IPS-18a (cell line): ENCODE measurements around the gene SNUPN.
"Not testable (repeated sequence)": the region's sequence is repeated elsewhere in the genome, so short reads cannot be mapped to it uniquely, and the experiment has no call there.

Source experiments
- H3K27ac ChIP-seq: one replicate; pipeline ENCODE4 v1.5.1; 2013; ENCODE audit warnings: low read length
- H3K27me3 ChIP-seq: one replicate; pipeline ENCODE4 v1.6.1; 2013; ENCODE audit warnings: mild to moderate bottlenecking, low read length; ENCODE audit not compliant: control insufficient read depth, insufficient read depth
- H3K36me3 ChIP-seq: one replicate; pipeline ENCODE4 v1.6.1; 2013; ENCODE audit warnings: low read depth, low read length; ENCODE audit not compliant: control insufficient read depth
- H3K4me1 ChIP-seq: one replicate; pipeline ENCODE4 v1.6.1; 2013; ENCODE audit warnings: low read depth, low read length; ENCODE audit not compliant: control insufficient read depth
- H3K4me3 ChIP-seq: one replicate; pipeline ENCODE4 v1.5.1; 2013; ENCODE audit warnings: low read length
- H3K9ac ChIP-seq: one replicate; pipeline ENCODE4 v1.6.1; 2013; ENCODE audit warnings: mild to moderate bottlenecking, low read length, moderate library complexity
- H3K9me3 ChIP-seq: one replicate; pipeline ENCODE4 v1.6.1; 2013; ENCODE audit warnings: low read depth, low read length; ENCODE audit not compliant: control insufficient read depth

The SNUPN gene

GRCh38 chr15:75641603-75642002 is 16.1 kb upstream of the SNUPN start:
- Histone ChIP-seq H3K9me3 (no peaks in the 10 kb centered on the region), H3K9ac (no peak overlapping the region), H3K36me3 (peaks cover 3% of the 10 kb centered on the region), H3K4me3 (no peak overlapping the region), H3K4me1 (peaks cover 9% of the 10 kb centered on the region), H3K27ac (no peak overlapping the region), H3K27me3 (peaks cover 14% of the 10 kb centered on the region)

- Histone ChIP-seq H3K27ac (no peak overlapping the region), H3K4me3 (peak overlapping the region; percentile 91), H3K9ac (peak overlapping the region; percentile 99)
These were observed 15.6 kb upstream of the SNUPN start for GRCh38 chr15:75641179-75641503.

GRCh38 chr15:75640483-75641178 is 15.1 kb upstream of the SNUPN start:
- no peaks in the 10 kb centered on the region for H3K9me3 ChIP-seq

More at GRCh38 chr15:75641179-75641503, 15.6 kb upstream of the SNUPN start:
- peaks cover 9% of the 10 kb centered on the region for H3K27me3 ChIP-seq
- H3K9me3 ChIP-seq = no peaks in the 10 kb centered on the region
- peaks cover 3% of the 10 kb centered on the region for H3K36me3 ChIP-seq
- H3K4me1 ChIP-seq = peaks cover 7% of the 10 kb centered on the region

DNA sequence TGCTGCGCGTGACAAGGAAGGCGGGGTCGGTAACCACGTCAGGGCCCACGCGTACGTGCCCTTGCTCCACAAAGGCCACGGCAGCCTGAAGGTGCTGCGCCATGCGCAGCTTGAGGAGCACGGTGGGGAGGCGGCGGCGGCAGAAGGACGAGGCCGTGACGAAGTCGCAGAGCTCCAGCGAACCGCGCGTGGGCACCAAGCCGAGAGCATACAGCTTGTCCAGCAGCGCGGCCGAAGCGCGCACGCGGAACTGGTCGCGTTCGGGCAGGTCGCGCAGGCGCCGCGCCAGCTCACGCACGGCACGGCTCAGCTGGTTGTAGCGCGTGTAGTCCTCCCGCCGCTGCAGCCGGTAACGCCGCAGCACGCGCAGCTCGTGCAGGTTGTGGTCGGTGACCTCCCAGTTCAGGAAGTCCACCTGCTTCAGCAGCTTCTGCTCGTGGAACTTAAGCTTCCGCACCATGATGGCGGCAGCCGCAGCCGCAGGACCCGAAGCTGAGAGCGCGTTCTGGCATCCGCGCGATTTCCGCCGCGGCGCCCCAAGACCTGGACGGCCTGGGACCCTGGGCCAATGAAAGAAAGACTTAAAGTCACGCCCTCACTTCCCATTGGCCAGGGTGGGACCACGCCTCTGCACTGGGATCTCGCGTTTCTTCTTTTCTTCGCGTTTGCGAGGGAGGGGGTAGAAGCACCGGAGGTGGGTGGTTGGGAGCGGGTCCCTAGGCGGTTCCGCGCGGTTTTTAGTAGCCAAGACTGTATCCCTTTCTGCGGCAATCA is 14.4 kb upstream of the SNUPN start, which contains the start of gene IMP3:
TSS of gene IMP3 (minus strand) at position 516 of the 774 bp plus-strand sequence. CDS start at position 460, 56 bp downstream.
- Histone ChIP-seq H3K36me3 (peaks cover 3% of the 10 kb centered on the region), H3K27me3 (peaks cover under 1% of the 10 kb centered on the region), H3K9me3 (no peaks in the 10 kb centered on the region), H3K4me3 (peak within 1 kb of the TSS; percentile 91), H3K27ac (peak within 1 kb of the TSS; percentile 92), H3K9ac (peak within 1 kb of the TSS; percentile 99), H3K4me1 (peaks cover 7% of the 10 kb centered on the region)

More at GRCh38 chr15:75640483-75641178, 15.1 kb upstream of the SNUPN start:
- peaks cover 7% of the 10 kb centered on the region for H3K4me1 ChIP-seq
- peaks cover 4% of the 10 kb centered on the region for H3K27me3 ChIP-seq
- peak overlapping the region; percentile 91 for H3K4me3 ChIP-seq
- peak overlapping the region; percentile 64 for H3K27ac ChIP-seq
- peaks cover 3% of the 10 kb centered on the region for H3K36me3 ChIP-seq
- peak overlapping the region; percentile 99 for H3K9ac ChIP-seq

- Histone ChIP-seq H3K4me1 (peaks cover 7% of the 10 kb centered on the region), H3K27ac (peak overlapping the region; percentile 92), H3K9me3 (no peaks in the 10 kb centered on the region)
These were observed 13.7 kb upstream of the SNUPN start for GRCh38 chr15:75639191-75639708.

DNA sequence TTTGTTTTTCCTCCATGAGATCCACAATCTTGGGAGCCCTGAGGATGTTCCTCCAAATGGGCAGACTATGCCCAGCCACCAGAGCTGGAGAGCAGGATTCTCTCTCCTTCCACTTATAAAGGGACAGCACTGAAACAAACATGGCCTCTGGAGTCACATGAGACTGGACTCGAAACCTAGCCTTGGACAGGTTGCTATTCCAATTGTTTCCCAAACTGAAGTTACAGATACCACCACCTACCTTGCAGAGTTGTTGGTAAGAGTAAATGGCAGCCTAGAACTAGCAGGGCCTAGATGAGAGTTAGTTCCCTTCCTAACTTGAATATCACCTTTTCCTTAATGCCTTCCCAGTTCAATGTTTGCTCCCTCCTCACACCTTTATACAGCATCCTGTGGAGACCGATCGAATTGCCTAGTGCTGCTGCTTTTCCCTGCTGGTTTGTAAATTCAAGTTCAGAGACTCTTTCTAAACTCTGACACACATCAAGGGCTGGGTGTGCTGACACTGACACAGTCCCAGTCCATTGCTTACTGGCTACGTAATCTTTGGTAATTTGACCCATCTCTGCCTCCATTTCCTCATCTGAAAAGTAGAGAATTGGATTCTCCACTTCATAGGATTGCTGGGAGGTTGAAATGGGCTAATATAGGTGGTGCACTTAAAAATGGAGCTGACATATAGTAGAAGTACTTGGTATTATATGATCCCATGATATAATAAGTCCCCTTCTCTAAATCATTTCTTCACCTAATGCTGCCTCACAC is 11.9 kb upstream of the SNUPN start:
- H3K27ac ChIP-seq = no peak overlapping the region
- H3K9me3 ChIP-seq = no peaks in the 10 kb centered on the region
- H3K4me3 ChIP-seq = peak overlapping the region; percentile 91
- peaks cover 3% of the 10 kb centered on the region for H3K36me3 ChIP-seq
- H3K4me1 ChIP-seq = peaks cover 7% of the 10 kb centered on the region
- H3K9ac ChIP-seq = no peak overlapping the region
- H3K27me3 ChIP-seq = no peaks in the 10 kb centered on the region

More at GRCh38 chr15:75639191-75639708, 13.7 kb upstream of the SNUPN start:
- Histone ChIP-seq H3K27me3 (no peaks in the 10 kb centered on the region), H3K4me3 (peak overlapping the region; percentile 91), H3K9ac (peak overlapping the region; percentile 99), H3K36me3 (peaks cover 3% of the 10 kb centered on the region)

- Histone ChIP-seq H3K27ac (no peak overlapping the region), H3K9ac (no peak overlapping the region), H3K4me3 (no peak overlapping the region), H3K4me1 (peaks cover 7% of the 10 kb centered on the region), H3K36me3 (peaks cover 3% of the 10 kb centered on the region), H3K9me3 (no peaks in the 10 kb centered on the region), H3K27me3 (no peaks in the 10 kb centered on the region)
These were observed 10.5 kb upstream of the SNUPN start for GRCh38 chr15:75636026-75636425.

- not testable (repeated sequence) for H3K9ac ChIP-seq, H3K4me3 ChIP-seq, H3K9me3 ChIP-seq, H3K27ac ChIP-seq, H3K36me3 ChIP-seq, H3K27me3 ChIP-seq, H3K4me1 ChIP-seq
These were observed 8.4 kb upstream of the SNUPN start for GRCh38 chr15:75633922-75634321.

- Histone ChIP-seq H3K4me3 (no peak overlapping the region), H3K9ac (no peak overlapping the region), H3K27me3 (no peaks in the 10 kb centered on the region), H3K27ac (no peak overlapping the region), H3K9me3 (no peaks in the 10 kb centered on the region), H3K4me1 (no peaks in the 10 kb centered on the region), H3K36me3 (no peaks in the 10 kb centered on the region)
These were observed 6.4 kb upstream of the SNUPN start for GRCh38 chr15:75631935-75632334.

DNA sequence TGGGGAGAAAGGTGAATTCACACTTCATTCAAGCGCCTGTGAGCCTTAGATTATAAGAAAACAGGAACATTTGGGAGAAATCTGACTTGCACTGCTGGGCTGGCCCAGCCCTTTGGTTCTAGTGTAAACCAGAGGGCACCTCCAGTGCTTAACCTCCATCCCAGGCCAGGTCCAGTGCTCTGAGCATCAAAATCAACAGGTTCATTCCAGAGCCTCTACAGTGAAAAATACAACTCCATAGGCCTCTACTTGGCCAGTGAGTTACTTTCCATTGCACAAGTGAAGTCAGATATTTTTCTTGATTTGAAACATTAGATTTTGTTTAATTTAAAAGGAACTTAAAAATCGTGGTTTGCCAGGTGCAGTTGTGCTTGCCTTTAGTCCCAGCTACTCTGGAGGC is 3.0 kb downstream of the SNUPN start:
- H3K4me1 ChIP-seq = peaks cover 7% of the 10 kb centered on the region
- no peak overlapping the region for H3K27ac ChIP-seq
- peaks cover 17% of the 10 kb centered on the region for H3K36me3 ChIP-seq
- H3K9me3 ChIP-seq = no peaks in the 10 kb centered on the region
- no peak overlapping the region for H3K9ac ChIP-seq
- H3K4me3 ChIP-seq = no peak overlapping the region
- H3K27me3 ChIP-seq = no peaks in the 10 kb centered on the region

GRCh38 chr15:75620841-75621391 is 4.6 kb downstream of the SNUPN start:
- no peaks in the 10 kb centered on the region for H3K4me1 ChIP-seq
- H3K4me3 ChIP-seq = no peak overlapping the region
- H3K9me3 ChIP-seq = no peaks in the 10 kb centered on the region
- H3K27ac ChIP-seq = no peak overlapping the region
- peaks cover 30% of the 10 kb centered on the region for H3K36me3 ChIP-seq
- H3K27me3 ChIP-seq = no peaks in the 10 kb centered on the region
- H3K9ac ChIP-seq = no peak overlapping the region
